Small intestine (tissue), 16 donors: ENCODE results near the gene UGT2A3. TPM values are rescaled to one million over a fixed set of nuclear protein-coding genes. Genes with fewer than 3 reads are reported as not detected.

Experiments used
- DNase-seq, 2 donors: peaks; one replicate each; pipeline versions ENCODE4 v3.0.0 to v3.0.0-alpha.2; 2013
- FAIRE-seq: peaks from 2 replicates; lab custom pipeline; 2012; peaks lifted over from hg19 to GRCh38; lab: Jason Lieb, UNC
- H3K27ac ChIP-seq, 3 donors: one replicate each; pipeline ENCODE4 v1.5.1; 2013; ENCODE audit warnings: low read length in 2 of 3, mild to moderate bottlenecking in 2 of 3, control low read depth in 1 of 3, inconsistent platforms in 1 of 3, low read depth in 1 of 3, moderate library complexity in 1 of 3
- H3K27me3 ChIP-seq, 3 donors: one replicate each; pipeline ENCODE4 v1.6.1; 2013; ENCODE audit warnings: low read length in 3 of 3, inconsistent platforms in 1 of 3; ENCODE audit not compliant: control insufficient read depth in 3 of 3, insufficient read depth in 3 of 3
- H3K36me3 ChIP-seq, 3 donors: one replicate each; pipeline ENCODE4 v1.6.1; 2013; ENCODE audit warnings: low read length in 3 of 3, inconsistent platforms in 1 of 3, low read depth in 1 of 3, mild to moderate bottlenecking in 1 of 3, moderate library complexity in 1 of 3; ENCODE audit not compliant: control insufficient read depth in 3 of 3, insufficient read depth in 2 of 3
- H3K4me1 ChIP-seq, 3 donors: one replicate each; pipeline ENCODE4 v1.6.1; 2013; ENCODE audit warnings: low read length in 2 of 3, inconsistent platforms in 1 of 3, low read depth in 1 of 3, mild to moderate bottlenecking in 1 of 3, moderate library complexity in 1 of 3; ENCODE audit not compliant: control insufficient read depth in 3 of 3, insufficient read depth in 2 of 3
- H3K4me3 ChIP-seq, 3 donors: one replicate each; pipeline ENCODE4 v1.5.1; 2013; ENCODE audit warnings: low read length in 3 of 3, control low read depth in 1 of 3, inconsistent platforms in 1 of 3, low read depth in 1 of 3, mild to moderate bottlenecking in 1 of 3, moderate library complexity in 1 of 3
- H3K9me3 ChIP-seq, 2 donors: one replicate each; pipeline ENCODE4 v1.6.1; 2013; ENCODE audit warnings: low read depth in 1 of 2, low read length in 1 of 2; ENCODE audit not compliant: control insufficient read depth in 2 of 2, insufficient read depth in 1 of 2
- WGBS, 3 donors: extraction: QIAGEN DNeasy Blood & Tissue Kit; methylation state at CpG; one replicate each; pipeline ENCODE4 v1.1.7; 2013; 5-methylcytosine and 5-hydroxymethylcytosine counted together
- long read RNA-seq, 10 donors: transcript quantifications; one replicate each; lab custom pipeline, GENCODE V29; 2026
- polyA plus RNA-seq, 4 donors: library from polyadenylated mRNA; stranded (reverse) in 3 of 4; unstranded in 1 of 4; fragments of 200-250 nt in 3 of 4; fragments of 120-200 nt in 1 of 4; gene quantifications; one replicate each; pipeline versions ENCODE4 v1.2.1 to v1.2.3, GENCODE V29; 2013
- donor health status: healthy with polysubstance abuse.
- donor health status: control.
- donor health status: control.
- donor health status: Bipolar disorder and iron deficiency.
- donor health status: healthy.

UGT2A3 gene
- polyA plus RNA-seq: 100 to 1,000 TPM in 2 of 4 donors, 10 to 100 TPM in 2; 41.2 to 269 (median 96.2) TPM
- long read RNA-seq, donor 1, transcript UGT2A3-201 (6 exons, 2,965 nt): major isoform, 124 of 163 reads
- long read RNA-seq, donor 1, partial matches to known transcripts: 25 of 163 reads
- long read RNA-seq, donor 1, other reads (novel, unspliced or antisense): 14 of 163 reads
- long read RNA-seq, donor 2, transcript UGT2A3-201 (6 exons, 2,965 nt): major isoform, 40 of 52 reads
- long read RNA-seq, donor 2, partial matches to known transcripts: 7 of 52 reads
- long read RNA-seq, donor 2, other reads (novel, unspliced or antisense): 5 of 52 reads
- long read RNA-seq, donor 3, transcript UGT2A3-201 (6 exons, 2,965 nt): major isoform, 50 of 75 reads
- long read RNA-seq, donor 3, partial matches to known transcripts: 19 of 75 reads
- long read RNA-seq, donor 3, other reads (novel, unspliced or antisense): 6 of 75 reads
- long read RNA-seq, donor 4: 0 reads
- long read RNA-seq, donor 5, transcript UGT2A3-201 (6 exons, 2,965 nt): major isoform, 7 of 7 reads
- long read RNA-seq, donor 5, partial matches to known transcripts: 0 of 7 reads
- long read RNA-seq, donor 5, other reads (novel, unspliced or antisense): 0 of 7 reads
- long read RNA-seq, donor 6, transcript UGT2A3-201 (6 exons, 2,965 nt): major isoform, 79 of 418 reads
- long read RNA-seq, donor 6, partial matches to known transcripts: 323 of 418 reads
- long read RNA-seq, donor 6, other reads (novel, unspliced or antisense): 16 of 418 reads
- long read RNA-seq, donor 7: 0 reads
- long read RNA-seq, donor 8: 0 reads
- long read RNA-seq, donor 9, transcript UGT2A3-201 (6 exons, 2,965 nt): major isoform, 17 of 17 reads
- long read RNA-seq, donor 9, partial matches to known transcripts: 0 of 17 reads
- long read RNA-seq, donor 9, other reads (novel, unspliced or antisense): 0 of 17 reads
- long read RNA-seq, donor 10, transcript UGT2A3-201 (6 exons, 2,965 nt): major isoform, 54 of 67 reads
- long read RNA-seq, donor 10, partial matches to known transcripts: 7 of 67 reads
- long read RNA-seq, donor 10, other reads (novel, unspliced or antisense): 6 of 67 reads

- Histone ChIP-seq H3K36me3 (no peaks in the 10 kb centered on the region), H3K4me3 (peak within 1 kb of the TSS in 2 of 3 donors; percentile 60 to 64), H3K4me1 (peaks cover 0 to 22% (median 0%) of the 10 kb centered on the region in 3 donors), H3K27ac (peak within 1 kb of the TSS; percentile 76 to 92 (median 90)), H3K27me3 (no peaks in the 10 kb centered on the region), H3K9me3 (no peaks in the 10 kb centered on the region)
- peak; percentile 39 for FAIRE-seq
- DNase-seq: peak; percentile 88 to 96
- WGBS, 3 donors: 8 to 43% (median 26%) methylated on average over 5 of the region's 5 CpGs
Observed at GRCh38 chr4:68951078-68951805, at the start of gene UGT2A3. Gene UGT2A3 (minus strand): TSS chr4:68951804. CDS start chr4:68951760, 44 bp downstream.

GRCh38 chr4:68997040-68997439 lies 45.4 kb upstream of the UGT2A3 start:
- Histone ChIP-seq H3K36me3 (no peaks in the 10 kb centered on the region), H3K27ac (no peak overlapping the region), H3K4me3 (no peak overlapping the region), H3K9me3 (no peaks in the 10 kb centered on the region), H3K27me3 (no peaks in the 10 kb centered on the region), H3K4me1 (no peaks in the 10 kb centered on the region)
- no peak for DNase-seq
- FAIRE-seq: no peak
- WGBS, 3 donors: 63 to 87% (median 81%) methylated on average over 3 of the region's 3 CpGs

DNA sequence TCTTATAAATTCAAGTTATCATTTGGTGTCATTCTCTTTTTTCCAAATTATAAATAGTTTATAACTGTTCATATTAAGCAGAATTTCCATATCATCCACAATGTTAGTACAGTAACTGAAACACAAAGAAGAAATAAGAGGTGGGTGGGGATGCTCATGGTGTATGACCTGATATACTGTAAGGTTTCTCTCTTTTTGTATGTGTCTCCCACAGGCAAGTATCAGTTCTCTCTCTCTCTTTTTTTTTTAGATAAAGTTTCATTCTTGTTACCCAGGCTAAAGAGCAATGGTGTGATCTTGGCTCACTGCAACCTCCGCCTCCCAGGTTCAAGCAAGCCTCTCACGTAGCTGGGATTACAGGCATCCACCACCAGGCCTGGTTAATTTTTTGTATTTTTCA lies 43.7 kb upstream of the UGT2A3 start:
- Histone ChIP-seq H3K4me1 (no peaks in the 10 kb centered on the region), H3K4me3 (no peak overlapping the region), H3K27ac (no peak overlapping the region), H3K9me3 (no peaks in the 10 kb centered on the region), H3K27me3 (no peaks in the 10 kb centered on the region), H3K36me3 (no peaks in the 10 kb centered on the region)
- FAIRE-seq (no peak), DNase-seq (no peak)
- 94% methylated on average over 2 of the region's 2 CpGs; no CpG with 5 or more reads in 1 of the 3 donors for WGBS, 3 donors

DNA sequence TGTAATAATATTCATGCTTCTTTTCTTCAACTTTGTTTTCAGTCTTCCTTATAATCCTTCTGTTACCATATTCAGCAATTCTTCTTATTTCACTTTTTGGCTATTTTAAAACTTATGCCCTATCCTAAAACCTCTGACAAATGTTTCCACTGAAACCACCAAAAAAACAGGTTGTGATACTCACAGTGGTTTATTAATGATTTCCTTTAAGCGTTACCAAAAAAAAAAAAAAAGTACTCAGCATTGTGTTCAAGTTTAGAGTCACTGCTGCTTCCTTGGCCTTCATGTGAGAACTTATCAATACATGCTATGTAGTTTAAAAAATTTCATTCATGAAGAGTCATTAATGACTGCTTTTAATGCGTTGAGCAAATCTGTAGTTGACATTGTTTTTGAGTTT lies 35.4 kb upstream of the UGT2A3 start:
- DNase-seq (no peak), FAIRE-seq (no peak)
- Histone ChIP-seq H3K4me3 (no peak overlapping the region), H3K4me1 (no peaks in the 10 kb centered on the region), H3K27me3 (no peaks in the 10 kb centered on the region), H3K27ac (no peak overlapping the region), H3K36me3 (no peaks in the 10 kb centered on the region), H3K9me3 (peaks cover 0 to 16% of the 10 kb centered on the region in 2 donors)
- WGBS, 3 donors: 82 to 90% (median 87%) methylated on average over 2 of the region's 2 CpGs

DNA sequence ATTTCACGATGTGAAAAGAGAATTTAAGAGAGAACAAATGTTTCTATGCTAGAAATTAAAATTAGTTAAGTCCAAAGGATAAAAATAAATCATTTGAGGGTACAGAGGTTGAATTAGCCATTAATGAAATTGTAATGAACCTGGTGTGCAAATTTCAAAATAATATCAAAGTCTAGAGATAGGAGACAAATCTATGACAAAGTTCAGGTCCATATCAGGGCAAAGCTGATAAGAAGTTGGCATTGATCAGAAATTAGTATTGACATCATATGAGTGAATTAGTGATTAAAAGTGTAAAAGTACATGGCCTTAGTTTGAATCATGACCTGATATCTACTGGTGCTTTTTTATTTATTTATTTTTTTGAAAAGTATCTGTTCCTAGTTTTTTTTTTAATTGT lies 33.8 kb upstream of the UGT2A3 start:
- Histone ChIP-seq H3K27ac (no peak overlapping the region), H3K36me3 (no peaks in the 10 kb centered on the region), H3K27me3 (no peaks in the 10 kb centered on the region), H3K4me3 (no peak overlapping the region), H3K4me1 (no peaks in the 10 kb centered on the region), H3K9me3 (peaks cover 0 to 16% of the 10 kb centered on the region in 2 donors)
- WGBS, 3 donors: 8 to 34% (median 32%) methylated on average over 1 of the region's 1 CpG
- FAIRE-seq: peak; percentile 97
- DNase-seq: peak in 1 of 2 donors; percentile 84

DNA sequence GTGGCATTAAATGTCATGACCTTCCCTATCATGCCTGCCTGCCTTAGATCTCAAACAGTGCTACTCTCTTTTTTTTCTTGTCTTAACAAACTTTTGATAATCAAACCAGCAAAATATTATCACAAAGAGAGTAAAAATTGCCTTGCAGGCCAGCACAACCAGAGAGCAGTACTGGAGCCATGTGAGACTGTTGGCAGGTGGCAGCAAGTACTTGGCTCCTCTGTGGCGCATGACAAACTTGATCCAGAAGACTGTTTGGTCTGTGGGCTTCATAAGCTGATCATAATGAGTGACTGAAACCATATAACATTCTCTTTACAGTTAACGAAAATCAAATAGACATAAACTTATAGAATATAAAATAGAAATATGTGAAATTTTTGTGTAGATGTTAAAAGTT lies 33.3 kb upstream of the UGT2A3 start:
- DNase-seq (peak in 1 of 2 donors; percentile 57), FAIRE-seq (no peak)
- Histone ChIP-seq H3K9me3 (peaks cover 0 to 15% of the 10 kb centered on the region in 2 donors), H3K4me3 (no peak overlapping the region), H3K27ac (no peak overlapping the region), H3K27me3 (no peaks in the 10 kb centered on the region), H3K4me1 (no peaks in the 10 kb centered on the region), H3K36me3 (no peaks in the 10 kb centered on the region)
- WGBS, 3 donors: 27 to 59% (median 49%) methylated on average over 2 of the region's 2 CpGs

DNA sequence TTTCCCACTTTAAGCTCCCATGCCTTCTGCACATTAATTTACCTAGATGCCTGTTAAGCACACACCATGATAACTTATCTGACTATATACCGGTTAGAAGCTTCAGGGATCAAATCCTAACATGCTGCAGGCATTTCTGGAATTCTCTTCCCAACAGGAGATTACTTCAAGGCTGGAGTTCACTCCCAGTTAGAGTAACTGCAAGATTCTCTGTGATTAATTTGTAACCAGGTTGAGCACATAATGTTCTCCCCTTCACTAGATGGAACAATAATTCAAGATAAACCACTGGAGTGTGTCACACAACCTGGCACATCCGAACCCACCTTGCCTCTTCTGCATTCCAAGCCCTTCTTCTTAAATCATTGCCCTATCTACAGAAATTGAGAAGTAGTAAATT lies 11.8 kb upstream of the UGT2A3 start:
- no peak for FAIRE-seq
- WGBS, 3 donors: 5 to 22% (median 19%) methylated on average over 2 of the region's 2 CpGs

More for the DNA sequence above, 11.8 kb upstream of the UGT2A3 start:
- Histone ChIP-seq H3K9me3 (peaks cover 0 to 28% of the 10 kb centered on the region in 2 donors), H3K4me3 (no peak overlapping the region), H3K27ac (peak overlapping the region in 2 of 3 donors; percentile 6 to 25), H3K36me3 (no peaks in the 10 kb centered on the region), H3K27me3 (no peaks in the 10 kb centered on the region), H3K4me1 (peaks cover 0 to 14% (median 0%) of the 10 kb centered on the region in 3 donors)
- peak; percentile 62 to 92 for DNase-seq
